ENCODE results near the gene ZNF311. TPM values are rescaled to one million over a fixed set of nuclear protein-coding genes. Genes with fewer than 3 reads are reported as not detected.
A peak's percentile ranks its signal among the peaks of the same experiment; 100 is the strongest.

ZNF311 gene
- total and polyA plus RNA-seq, 2 of the 13 experiments (the other 11 are each of a cell fraction or from before 2014, with no cell fraction given) = not detected

DNA sequence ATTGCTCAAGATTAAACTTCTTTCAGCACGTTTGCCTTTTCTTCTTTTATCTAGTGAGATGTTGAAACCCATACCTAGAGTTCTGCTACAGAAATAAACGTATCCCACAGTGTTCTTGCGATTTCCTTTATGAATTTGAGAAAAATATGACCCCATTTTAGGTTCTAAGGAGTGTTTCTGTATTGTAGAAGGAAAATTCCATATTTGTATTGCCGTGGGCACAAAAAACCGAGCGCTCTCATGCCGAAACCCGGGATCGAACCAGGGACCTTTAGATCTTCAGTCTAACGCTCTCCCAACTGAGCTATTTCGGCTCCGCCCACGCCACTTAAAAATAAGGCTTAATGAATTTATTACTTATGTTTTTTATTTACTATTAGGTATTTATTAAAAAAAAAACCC is 23.7 kb downstream of the ZNF311 start (continued):
- TF ChIP-seq, protein P1, sequence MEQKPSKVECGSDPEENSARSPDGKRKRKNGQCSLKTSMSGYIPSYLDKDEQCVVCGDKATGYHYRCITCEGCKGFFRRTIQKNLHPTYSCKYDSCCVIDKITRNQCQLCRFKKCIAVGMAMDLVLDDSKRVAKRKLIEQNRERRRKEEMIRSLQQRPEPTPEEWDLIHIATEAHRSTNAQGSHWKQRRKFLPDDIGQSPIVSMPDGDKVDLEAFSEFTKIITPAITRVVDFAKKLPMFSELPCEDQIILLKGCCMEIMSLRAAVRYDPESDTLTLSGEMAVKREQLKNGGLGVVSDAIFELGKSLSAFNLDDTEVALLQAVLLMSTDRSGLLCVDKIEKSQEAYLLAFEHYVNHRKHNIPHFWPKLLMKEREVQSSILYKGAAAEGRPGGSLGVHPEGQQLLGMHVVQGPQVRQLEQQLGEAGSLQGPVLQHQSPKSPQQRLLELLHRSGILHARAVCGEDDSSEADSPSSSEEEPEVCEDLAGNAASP (CRISPR knock-in tag; IDR thresholded peaks at IDR 0.05; ENCODE audit: borderline replicate concordance) = no peak
- TF ChIP-seq AKAP8 (CRISPR knock-in tag; IDR thresholded peaks at IDR 0.05) = 0 out of 2 replicates have a peak, but pooled peaks have one; percentile 10
- TF ChIP-seq PLRG1 (conservative IDR thresholded peaks at IDR 0.05) = no peak

DNA sequence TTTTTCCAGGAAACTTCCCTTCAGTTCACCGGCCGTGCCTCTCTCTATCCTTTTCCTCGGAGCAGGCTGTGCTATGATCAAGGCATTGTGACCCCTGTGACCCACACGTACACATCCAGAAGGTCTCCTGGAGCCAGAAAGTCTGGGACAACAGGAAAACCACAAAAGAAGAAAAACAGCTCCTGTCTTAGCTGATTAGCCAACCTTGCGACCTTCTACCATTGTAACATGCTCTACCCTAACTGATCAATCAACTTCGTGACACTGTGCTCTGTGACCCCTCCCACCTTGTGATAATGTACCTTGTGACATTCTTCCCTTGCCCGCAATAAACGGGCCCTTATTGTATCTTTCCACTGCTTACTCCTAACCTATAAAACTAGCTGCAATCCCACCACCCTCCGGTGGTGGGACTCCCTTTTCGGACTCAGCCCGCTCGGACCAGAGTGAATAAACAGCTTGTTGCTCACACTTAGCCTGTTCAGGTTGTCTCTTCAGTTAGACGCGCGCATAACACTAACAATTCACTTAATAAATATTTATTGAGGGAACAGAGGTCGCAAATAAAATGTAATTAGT is 24.2 kb downstream of the ZNF311 start:
- BruUV-seq (replicated peaks) = TSS peak; percentile 46
- Histone ChIP-seq H3K79me2 (ENCODE audit: insufficient read depth, low read length) (no peaks in the 10 kb centered on the region), H3K9me3 (ENCODE audit: low read length) (no peaks in the 10 kb centered on the region), H3K9ac (ENCODE audit: insufficient read depth, low read depth, low read length) (peak overlapping the region; percentile 89), H3K36me3 (replicated peaks in 1 of 2; ENCODE audit: control insufficient read depth in 1 of 2, insufficient read depth in 2 of 2, low read length in 2 of 2) (no peaks in the 10 kb centered on the region), H3K4me2 (ENCODE audit: low read depth, low read length) (peak overlapping the region; percentile 87), H2AFZ (ENCODE audit: low read length) (peak overlapping the region; percentile 88), H3K4me3 (replicated peaks in 1 of 3; ENCODE audit: insufficient read depth in 1 of 3, low read depth in 2 of 3, low read length in 3 of 3) (peak overlapping the region; percentile 71 to 97 (median 83)), H4K20me1 (ENCODE audit: insufficient read depth, low read length) (no peaks in the 10 kb centered on the region), H3K4me1 (ENCODE audit: insufficient read depth, low read length) (peaks cover 56% of the 10 kb centered on the region), H3K27ac (ENCODE audit: extremely low read length, insufficient read depth, low read length) (peak overlapping the region; percentile 98), H3K27me3 (ENCODE audit: control insufficient read depth in 1 of 2, insufficient read depth in 2 of 2, low read length in 2 of 2) (no peaks in the 10 kb centered on the region; a peak in 2 of 5 replicates)
- 2% methylated on average over 16 of the region's 16 CpGs for WGBS (ENCODE audit: low lambda C conversion rate)
- ChIA-PET POLR2A (interaction anchor here (0.7 to 6.2 kb wide), 12 partner anchors 11 to 143 kb away, joined by 3 to 79 read pairs (median 10); partner anchors contain the start of gene TRIM27), CTCF (ENCODE audit: low intra/inter-chr PET ratio, low total read pairs) (interaction anchor here (1.7 to 3.3 kb wide), 2 partner anchors 36 to 143 kb away, joined by 6 to 13 read pairs; no protein-coding TSS in a partner anchor)
- in situ Hi-C loops (cut with HindIII; ENCODE audit: extremely low pct_ligation_motif_present, low pct_unique_long_range_greater_than_20kb) (loop anchor here (5.0 kb wide), 1 partner anchor 39 kb away; no protein-coding TSS in a partner anchor), intact Hi-C loops (cut with micrococcal nuclease; ENCODE audit: unreplicated experiment) (loop anchor here (1.0 to 2.0 kb wide), 5 partner anchors 26 to 117 kb away; no protein-coding TSS in a partner anchor)
- FAIRE-seq = peak; percentile 86
- peak; percentile 78 for ATAC-seq
- peak; percentile 100 for DNase-seq (ENCODE audit: low spot score)
- TF ChIP-seq ZSCAN29 (CRISPR knock-in tag; conservative IDR thresholded peaks at IDR 0.05) (no peak), ZNF256 (CRISPR knock-in tag; conservative IDR thresholded peaks at IDR 0.05) (no peak), IRX3 (CRISPR knock-in tag; IDR thresholded peaks at IDR 0.05; ENCODE audit: borderline replicate concordance, low read depth) (no peak)
- TF ChIP-seq, protein P2, sequence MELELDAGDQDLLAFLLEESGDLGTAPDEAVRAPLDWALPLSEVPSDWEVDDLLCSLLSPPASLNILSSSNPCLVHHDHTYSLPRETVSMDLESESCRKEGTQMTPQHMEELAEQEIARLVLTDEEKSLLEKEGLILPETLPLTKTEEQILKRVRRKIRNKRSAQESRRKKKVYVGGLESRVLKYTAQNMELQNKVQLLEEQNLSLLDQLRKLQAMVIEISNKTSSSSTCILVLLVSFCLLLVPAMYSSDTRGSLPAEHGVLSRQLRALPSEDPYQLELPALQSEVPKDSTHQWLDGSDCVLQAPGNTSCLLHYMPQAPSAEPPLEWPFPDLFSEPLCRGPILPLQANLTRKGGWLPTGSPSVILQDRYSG (CRISPR knock-in tag; IDR thresholded peaks at IDR 0.05) = peak; percentile 66
- TF ChIP-seq, protein P3, sequence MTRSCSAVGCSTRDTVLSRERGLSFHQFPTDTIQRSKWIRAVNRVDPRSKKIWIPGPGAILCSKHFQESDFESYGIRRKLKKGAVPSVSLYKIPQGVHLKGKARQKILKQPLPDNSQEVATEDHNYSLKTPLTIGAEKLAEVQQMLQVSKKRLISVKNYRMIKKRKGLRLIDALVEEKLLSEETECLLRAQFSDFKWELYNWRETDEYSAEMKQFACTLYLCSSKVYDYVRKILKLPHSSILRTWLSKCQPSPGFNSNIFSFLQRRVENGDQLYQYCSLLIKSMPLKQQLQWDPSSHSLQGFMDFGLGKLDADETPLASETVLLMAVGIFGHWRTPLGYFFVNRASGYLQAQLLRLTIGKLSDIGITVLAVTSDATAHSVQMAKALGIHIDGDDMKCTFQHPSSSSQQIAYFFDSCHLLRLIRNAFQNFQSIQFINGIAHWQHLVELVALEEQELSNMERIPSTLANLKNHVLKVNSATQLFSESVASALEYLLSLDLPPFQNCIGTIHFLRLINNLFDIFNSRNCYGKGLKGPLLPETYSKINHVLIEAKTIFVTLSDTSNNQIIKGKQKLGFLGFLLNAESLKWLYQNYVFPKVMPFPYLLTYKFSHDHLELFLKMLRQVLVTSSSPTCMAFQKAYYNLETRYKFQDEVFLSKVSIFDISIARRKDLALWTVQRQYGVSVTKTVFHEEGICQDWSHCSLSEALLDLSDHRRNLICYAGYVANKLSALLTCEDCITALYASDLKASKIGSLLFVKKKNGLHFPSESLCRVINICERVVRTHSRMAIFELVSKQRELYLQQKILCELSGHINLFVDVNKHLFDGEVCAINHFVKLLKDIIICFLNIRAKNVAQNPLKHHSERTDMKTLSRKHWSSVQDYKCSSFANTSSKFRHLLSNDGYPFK (CRISPR knock-in tag; IDR thresholded peaks at IDR 0.05; ENCODE audit: borderline replicate concordance) = peak; percentile 32; the same call in 1 of the 2 replicates
- TF ChIP-seq, protein P4, sequence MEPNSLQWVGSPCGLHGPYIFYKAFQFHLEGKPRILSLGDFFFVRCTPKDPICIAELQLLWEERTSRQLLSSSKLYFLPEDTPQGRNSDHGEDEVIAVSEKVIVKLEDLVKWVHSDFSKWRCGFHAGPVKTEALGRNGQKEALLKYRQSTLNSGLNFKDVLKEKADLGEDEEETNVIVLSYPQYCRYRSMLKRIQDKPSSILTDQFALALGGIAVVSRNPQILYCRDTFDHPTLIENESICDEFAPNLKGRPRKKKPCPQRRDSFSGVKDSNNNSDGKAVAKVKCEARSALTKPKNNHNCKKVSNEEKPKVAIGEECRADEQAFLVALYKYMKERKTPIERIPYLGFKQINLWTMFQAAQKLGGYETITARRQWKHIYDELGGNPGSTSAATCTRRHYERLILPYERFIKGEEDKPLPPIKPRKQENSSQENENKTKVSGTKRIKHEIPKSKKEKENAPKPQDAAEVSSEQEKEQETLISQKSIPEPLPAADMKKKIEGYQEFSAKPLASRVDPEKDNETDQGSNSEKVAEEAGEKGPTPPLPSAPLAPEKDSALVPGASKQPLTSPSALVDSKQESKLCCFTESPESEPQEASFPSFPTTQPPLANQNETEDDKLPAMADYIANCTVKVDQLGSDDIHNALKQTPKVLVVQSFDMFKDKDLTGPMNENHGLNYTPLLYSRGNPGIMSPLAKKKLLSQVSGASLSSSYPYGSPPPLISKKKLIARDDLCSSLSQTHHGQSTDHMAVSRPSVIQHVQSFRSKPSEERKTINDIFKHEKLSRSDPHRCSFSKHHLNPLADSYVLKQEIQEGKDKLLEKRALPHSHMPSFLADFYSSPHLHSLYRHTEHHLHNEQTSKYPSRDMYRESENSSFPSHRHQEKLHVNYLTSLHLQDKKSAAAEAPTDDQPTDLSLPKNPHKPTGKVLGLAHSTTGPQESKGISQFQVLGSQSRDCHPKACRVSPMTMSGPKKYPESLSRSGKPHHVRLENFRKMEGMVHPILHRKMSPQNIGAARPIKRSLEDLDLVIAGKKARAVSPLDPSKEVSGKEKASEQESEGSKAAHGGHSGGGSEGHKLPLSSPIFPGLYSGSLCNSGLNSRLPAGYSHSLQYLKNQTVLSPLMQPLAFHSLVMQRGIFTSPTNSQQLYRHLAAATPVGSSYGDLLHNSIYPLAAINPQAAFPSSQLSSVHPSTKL (CRISPR knock-in tag; IDR thresholded peaks at IDR 0.05) = peak; percentile 68; the same call in 1 of the 2 replicates
- TF ChIP-seq, protein P5, sequence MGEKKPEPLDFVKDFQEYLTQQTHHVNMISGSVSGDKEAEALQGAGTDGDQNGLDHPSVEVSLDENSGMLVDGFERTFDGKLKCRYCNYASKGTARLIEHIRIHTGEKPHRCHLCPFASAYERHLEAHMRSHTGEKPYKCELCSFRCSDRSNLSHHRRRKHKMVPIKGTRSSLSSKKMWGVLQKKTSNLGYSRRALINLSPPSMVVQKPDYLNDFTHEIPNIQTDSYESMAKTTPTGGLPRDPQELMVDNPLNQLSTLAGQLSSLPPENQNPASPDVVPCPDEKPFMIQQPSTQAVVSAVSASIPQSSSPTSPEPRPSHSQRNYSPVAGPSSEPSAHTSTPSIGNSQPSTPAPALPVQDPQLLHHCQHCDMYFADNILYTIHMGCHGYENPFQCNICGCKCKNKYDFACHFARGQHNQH (CRISPR knock-in tag; IDR thresholded peaks at IDR 0.05) = peak; percentile 87
